Nephron progenitor cell (in vitro differentiated cells): ENCODE data around the gene MYL2.

Experiments used
- DNase-seq: peaks from one replicate; pipeline ENCODE4 v3.0.0; 2021
- H3K27ac Mint-ChIP-seq: 2 replicates; pipeline ENCODE4 v1.8.0; 2021; ENCODE audit warnings: mild to moderate bottlenecking, moderate library complexity, mixed read lengths
- H3K27me3 Mint-ChIP-seq: 2 replicates; pipeline ENCODE4 v1.8.0; 2021; ENCODE audit warnings: mild to moderate bottlenecking, low read depth, mixed read lengths; ENCODE audit not compliant: poor library complexity
- H3K36me3 Mint-ChIP-seq: 2 replicates; pipeline ENCODE4 v1.8.0; 2021; ENCODE audit warnings: low read depth, mixed read lengths
- H3K4me1 Mint-ChIP-seq: 2 replicates; pipeline ENCODE4 v1.8.0; 2021; ENCODE audit warnings: mixed read lengths
- H3K4me3 Mint-ChIP-seq: 2 replicates; pipeline ENCODE4 v1.8.0; 2021; ENCODE audit warnings: mild to moderate bottlenecking, moderate library complexity, mixed read lengths
- H3K9me3 Mint-ChIP-seq: 2 replicates; pipeline ENCODE4 v1.8.0; 2021; ENCODE audit warnings: mild to moderate bottlenecking, moderate library complexity, mixed read lengths
- CTCF ChIP-seq: fragments of 200-600 bp; sonication (generic); IDR thresholded peaks from 2 replicates; pipeline ENCODE4 v1.5.0; 2021; ENCODE audit warnings: antibody characterized with exemption

Gene MYL2

GRCh38 chr12:110869803-110870202, 50.6 kb downstream of the MYL2 start:
- Mint-ChIP-seq H3K4me1 (no peaks in the 10 kb centered on the region), H3K4me3 (no peak overlapping the region), H3K27ac (no peak overlapping the region)

GRCh38 chr12:110869026-110869425, 51.4 kb downstream of the MYL2 start:
- Mint-ChIP-seq H3K36me3 (no peaks in the 10 kb centered on the region), H3K4me1 (no peaks in the 10 kb centered on the region), H3K27ac (no peak overlapping the region), H3K27me3 (peaks cover 25% of the 10 kb centered on the region), H3K9me3 (peaks cover 27% of the 10 kb centered on the region), H3K4me3 (no peak overlapping the region)
- DNase-seq: no peak
- no peak for TF ChIP-seq CTCF

More at GRCh38 chr12:110869803-110870202, 50.6 kb downstream of the MYL2 start:
- no peak for DNase-seq
- Mint-ChIP-seq H3K9me3 (peaks cover 27% of the 10 kb centered on the region), H3K36me3 (no peaks in the 10 kb centered on the region), H3K27me3 (peaks cover 31% of the 10 kb centered on the region)
- TF ChIP-seq CTCF: no peak

- Mint-ChIP-seq H3K4me1 (peaks cover 14% of the 10 kb centered on the region), H3K9me3 (peaks cover 24% of the 10 kb centered on the region), H3K27ac (no peak overlapping the region), H3K27me3 (peaks cover 25% of the 10 kb centered on the region), H3K36me3 (no peaks in the 10 kb centered on the region), H3K4me3 (no peak overlapping the region)
- DNase-seq: no peak
- TF ChIP-seq CTCF: no peak
These were observed 54.9 kb downstream of the MYL2 start for GRCh38 chr12:110865521-110865920.

GRCh38 chr12:110863161-110863560, 57.2 kb downstream of the MYL2 start:
- no peak for TF ChIP-seq CTCF
- Mint-ChIP-seq H3K27ac (no peak overlapping the region), H3K27me3 (peaks cover 21% of the 10 kb centered on the region), H3K4me1 (peaks cover 22% of the 10 kb centered on the region), H3K36me3 (no peaks in the 10 kb centered on the region), H3K9me3 (peaks cover 9% of the 10 kb centered on the region), H3K4me3 (no peak overlapping the region)
- no peak for DNase-seq

GRCh38 chr12:110862329-110862728, 58.0 kb downstream of the MYL2 start:
- Mint-ChIP-seq H3K4me1 (peaks cover 22% of the 10 kb centered on the region), H3K27me3 (peaks cover 21% of the 10 kb centered on the region), H3K27ac (no peak overlapping the region), H3K9me3 (peaks cover 9% of the 10 kb centered on the region), H3K4me3 (no peak overlapping the region), H3K36me3 (no peaks in the 10 kb centered on the region)
- DNase-seq: no peak
- no peak for TF ChIP-seq CTCF

- peaks cover 9% of the 10 kb centered on the region for H3K9me3 Mint-ChIP-seq
- H3K27ac Mint-ChIP-seq: peak overlapping the region; percentile 28
- H3K4me1 Mint-ChIP-seq: peaks cover 22% of the 10 kb centered on the region
- H3K4me3 Mint-ChIP-seq: no peak overlapping the region
- no peak for DNase-seq
- peaks cover 21% of the 10 kb centered on the region for H3K27me3 Mint-ChIP-seq
- TF ChIP-seq CTCF: no peak
- H3K36me3 Mint-ChIP-seq: no peaks in the 10 kb centered on the region
These were observed 58.6 kb downstream of the MYL2 start for GRCh38 chr12:110861729-110862128.
